ENCODE results near the gene PYGB.
A peak's percentile ranks its signal among the peaks of the same experiment; 100 is the strongest.
"Not testable (repeated sequence)": the region's sequence is repeated elsewhere in the genome, so short reads cannot be mapped to it uniquely, and the experiment has no call there.

The PYGB gene

DNA sequence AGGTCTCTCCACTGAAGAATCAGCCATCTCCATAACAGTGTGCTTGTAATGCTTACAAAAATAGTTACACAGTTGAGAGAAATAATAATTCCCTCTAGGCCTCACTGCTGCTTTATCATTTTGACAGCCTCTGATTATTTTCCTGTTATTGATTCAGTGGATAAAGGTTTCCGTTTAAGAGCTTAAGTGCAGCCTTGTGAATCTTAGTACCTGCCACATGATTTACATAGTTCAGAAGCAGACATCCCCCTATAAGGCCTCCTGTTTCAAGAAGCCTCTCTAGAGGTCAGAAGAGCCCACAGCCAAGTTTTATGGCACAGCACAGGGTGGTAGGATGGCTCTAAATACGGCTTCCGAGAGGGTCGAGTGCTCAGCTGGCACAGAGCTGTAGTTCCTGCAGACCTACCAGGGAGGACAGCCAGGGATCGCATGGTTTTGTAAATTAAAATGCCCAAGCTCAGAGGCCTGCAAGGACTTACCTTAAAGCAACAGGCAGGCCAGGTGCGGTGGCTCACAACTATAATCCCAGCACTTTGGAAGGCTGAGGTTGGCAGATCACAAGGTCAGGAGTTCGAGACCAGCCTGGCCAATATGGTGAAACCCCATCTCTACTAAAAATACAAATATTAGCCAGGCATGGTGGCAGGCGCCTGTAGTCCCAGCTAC lies 17.6 kb upstream of the PYGB start:
- DNase-seq: no peak

DNA sequence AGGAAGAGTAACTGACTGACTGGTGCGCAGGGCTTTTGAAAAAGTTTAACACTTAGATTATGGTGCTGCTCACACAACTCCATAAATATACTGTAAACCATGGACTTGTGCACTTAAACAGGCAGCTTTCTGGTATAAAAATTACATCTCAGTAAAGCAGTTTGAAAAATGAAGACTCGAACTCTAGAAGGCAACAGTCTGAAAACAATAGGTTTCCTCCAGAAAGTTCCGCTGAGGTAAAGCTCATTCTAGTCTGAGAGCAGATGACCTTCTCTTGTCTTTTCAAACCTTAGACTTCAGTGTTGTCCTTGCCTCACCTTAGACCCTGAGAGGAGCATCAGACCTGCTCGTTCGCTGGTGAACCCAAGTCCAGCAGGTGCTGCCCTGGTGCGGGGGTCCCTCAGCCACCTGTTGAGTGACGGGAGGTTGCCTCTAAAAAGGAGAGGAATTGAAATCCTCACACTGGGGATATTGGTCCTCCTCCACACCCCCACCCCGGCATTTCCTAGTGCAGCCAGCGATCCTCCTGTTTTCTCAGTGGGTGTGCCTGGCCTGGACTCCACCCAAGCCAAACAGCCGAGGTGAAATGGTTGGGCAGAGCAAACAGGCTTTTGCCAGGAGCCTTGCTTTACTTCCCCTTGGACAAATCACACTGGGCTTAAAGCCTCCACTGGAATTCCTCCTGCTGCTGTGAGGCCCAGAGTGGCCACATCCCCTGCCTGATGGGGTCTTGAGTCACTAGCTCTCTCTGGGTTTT lies 14.7 kb upstream of the PYGB start:
- no peak for DNase-seq

DNA sequence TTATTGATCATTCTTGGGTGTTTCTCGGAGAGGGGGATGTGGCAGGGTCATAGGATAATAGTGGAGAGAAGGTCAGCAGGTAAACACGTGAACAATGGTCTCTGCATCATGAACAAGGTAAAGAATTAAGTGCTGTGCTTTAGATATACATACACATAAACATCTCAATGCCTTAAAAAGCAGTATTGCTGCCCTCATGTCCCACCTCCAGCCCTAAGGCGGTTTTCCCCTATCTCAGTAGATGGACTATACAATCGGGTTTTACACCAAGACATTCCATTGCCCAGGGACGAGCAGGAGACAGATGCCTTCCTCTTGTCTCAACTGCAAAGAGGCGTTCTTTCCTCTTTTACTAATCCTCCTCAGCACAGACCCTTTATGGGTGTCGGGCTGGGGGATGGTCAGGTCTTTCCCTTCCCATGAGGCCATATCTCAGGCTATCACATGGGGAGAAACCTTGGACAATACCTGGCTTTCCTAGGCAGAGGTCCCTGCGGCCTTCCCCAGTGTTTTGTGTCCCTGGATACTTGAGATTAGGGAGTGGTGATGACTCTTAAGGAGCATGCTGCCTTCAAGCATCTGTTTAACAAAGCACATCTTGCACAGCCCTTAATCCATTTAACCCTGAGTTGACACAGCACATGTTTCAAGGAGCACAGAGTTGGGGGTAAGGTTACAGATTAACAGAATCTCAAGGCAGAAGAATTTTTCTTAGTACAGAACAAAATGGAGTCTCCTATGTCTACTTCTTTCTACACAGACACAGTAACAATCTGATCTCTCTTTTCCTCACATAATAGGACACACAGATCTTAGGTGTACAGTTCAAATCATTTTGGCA lies 13.7 kb upstream of the PYGB start:
- not testable (repeated sequence) for DNase-seq

DNA sequence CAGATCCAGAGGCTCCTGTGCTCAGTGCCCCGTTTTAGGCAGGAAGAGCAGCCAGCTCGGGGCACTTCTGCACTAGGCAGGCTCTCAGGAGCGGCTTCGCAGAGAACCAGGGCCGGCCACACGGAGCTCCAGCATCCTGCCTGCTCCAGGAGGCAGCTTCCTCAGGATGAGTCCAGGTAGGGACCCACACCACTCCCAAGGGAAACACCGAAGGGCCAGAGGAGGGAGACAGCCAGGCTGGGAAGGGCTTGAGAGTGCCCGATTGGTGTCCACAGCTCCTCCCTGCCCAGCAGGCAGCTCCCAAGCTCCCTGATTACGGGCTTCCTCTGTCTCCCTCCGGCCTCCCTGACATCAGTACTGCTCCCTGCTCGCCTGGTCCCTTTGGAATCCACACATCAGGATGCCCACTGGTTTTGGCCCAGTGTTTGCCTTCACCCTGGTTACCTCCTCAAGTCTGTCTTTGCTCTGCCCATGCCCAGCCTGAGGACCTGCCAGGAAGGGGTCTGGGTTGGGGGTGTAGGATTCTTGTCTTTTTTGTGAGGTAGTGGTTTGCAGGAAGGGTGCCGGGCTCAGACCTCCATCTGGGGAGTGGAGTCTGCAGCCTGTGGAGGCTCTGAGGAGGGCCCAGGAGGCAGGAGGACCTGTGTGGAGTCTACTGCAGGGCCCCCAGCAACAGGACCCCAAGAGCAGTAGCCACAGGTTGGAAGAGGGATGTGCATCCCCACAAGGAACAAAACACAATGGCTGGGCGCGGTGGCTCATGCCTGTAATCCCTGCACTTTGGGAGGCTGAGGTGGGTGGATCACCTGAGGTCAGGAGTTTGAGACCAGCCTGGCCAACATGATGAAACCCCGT lies 11.2 kb upstream of the PYGB start:
- DNase-seq: no peak

DNA sequence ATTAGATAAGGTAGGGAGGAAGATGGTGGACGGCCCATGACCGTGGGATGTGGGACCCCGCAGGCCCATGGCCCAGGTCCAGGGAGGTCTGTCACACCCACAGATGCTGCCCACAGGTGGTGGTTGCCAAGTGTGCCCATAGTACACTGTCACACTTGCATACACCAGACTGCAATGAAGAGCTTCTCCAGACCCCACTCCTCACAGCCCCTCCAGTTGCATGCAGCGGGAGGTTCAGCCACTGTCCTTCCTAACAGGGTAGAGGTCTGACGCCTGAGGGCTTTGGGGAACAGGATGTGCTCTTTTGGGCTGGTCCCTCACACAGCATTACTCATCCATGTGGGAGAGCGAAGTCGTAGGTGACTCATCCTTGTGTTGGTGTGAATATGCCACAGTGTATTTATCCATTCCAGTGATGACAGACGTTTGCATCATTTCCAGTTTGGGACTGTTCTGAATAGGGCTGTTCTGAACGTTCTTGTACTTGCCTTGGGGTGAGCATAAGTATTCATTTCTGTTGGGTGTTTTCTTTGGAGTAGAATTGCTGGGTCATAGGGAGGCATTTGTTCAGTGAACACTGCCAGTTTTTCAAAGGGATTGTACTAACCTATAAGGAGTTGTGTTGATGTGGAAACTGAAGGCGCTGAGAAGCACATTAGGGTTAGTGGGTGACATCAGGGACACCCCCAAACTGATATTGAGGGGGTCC lies 10.1 kb upstream of the PYGB start:
- peak; percentile 88 to 97 (median 91) for DNase-seq

DNA sequence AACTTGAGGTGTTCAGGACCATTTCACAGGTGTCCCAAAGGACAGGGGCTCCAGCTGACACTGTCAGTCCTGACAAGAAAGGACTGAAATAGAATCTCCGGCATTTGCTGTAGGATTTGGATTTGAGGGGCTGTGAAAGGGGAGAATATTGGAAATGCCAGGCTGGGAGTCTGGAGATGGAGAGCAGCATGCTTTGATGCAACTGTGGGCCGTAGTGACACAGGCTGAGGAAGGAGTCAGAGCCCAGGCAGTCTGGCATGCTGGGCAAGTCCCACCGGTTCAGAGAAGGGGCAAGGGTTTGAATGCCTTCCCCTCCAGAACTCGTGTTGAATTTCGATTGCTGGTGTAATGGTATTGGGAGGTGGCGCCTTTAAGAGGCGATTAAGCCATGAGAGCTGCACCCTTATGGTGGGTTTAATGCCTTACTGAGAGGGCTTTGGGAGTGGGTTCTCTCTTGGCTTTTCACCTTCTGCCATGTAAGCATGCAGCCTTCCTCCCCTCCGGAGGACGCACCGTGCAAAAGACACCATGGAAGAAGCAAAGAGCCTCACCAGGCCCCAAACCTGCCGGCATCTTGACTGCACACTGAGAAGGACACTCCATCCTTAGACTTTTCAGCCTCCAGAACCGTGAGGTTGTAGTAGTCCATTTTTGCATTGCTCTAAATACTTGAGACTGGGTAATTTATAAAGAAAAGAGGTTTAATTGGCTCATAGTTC lies 9.4 kb upstream of the PYGB start:
- no peak for DNase-seq

DNA sequence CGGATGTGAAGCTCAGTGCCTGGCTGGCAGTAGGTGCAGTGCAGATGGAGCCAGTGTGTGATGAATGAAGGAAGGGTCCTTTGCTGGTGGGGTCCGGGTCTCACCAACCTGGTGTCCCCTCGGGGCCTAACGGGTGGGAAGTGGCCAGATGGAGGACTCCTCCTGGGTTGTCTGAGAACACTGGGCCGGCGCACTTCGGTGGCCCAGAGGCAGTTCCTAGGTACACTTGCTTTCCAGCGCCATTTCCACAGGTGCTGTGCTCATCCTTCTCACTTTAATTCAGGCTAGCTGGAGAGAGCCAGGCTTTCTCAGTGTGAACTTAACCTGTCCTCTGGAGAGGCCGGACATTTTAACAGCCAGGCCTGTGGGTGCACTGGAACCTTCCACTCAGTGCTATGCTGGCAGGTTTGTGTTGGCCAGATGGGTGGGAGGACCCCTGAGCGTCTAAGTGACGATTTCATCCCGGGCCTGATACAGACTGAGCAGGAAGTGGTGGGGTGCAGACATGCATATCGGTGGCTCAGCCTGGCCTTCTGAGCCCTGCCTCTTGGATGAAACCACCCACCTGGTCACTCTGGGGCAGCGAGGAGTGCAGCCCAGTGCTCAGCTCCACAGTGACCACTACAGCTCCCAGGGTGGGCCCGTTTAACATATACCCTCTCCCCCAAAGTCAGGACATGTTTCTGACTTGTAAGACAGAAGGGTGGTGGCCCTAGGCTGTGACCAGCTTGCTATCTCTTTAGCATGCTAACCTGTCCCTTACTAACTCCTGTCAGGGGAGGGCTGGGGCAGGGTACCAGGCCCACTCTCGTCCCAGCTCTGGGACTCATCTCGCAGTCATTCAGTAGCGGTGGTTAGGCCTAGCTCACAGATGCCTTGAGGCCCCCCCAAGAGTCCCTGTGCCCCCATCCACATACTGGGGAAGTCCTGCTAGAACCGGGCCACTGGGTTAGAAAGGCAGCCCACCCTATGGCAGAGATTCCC lies 8.2 kb upstream of the PYGB start:
- DNase-seq: peak in 1 of 4 experiments; percentile 9

DNA sequence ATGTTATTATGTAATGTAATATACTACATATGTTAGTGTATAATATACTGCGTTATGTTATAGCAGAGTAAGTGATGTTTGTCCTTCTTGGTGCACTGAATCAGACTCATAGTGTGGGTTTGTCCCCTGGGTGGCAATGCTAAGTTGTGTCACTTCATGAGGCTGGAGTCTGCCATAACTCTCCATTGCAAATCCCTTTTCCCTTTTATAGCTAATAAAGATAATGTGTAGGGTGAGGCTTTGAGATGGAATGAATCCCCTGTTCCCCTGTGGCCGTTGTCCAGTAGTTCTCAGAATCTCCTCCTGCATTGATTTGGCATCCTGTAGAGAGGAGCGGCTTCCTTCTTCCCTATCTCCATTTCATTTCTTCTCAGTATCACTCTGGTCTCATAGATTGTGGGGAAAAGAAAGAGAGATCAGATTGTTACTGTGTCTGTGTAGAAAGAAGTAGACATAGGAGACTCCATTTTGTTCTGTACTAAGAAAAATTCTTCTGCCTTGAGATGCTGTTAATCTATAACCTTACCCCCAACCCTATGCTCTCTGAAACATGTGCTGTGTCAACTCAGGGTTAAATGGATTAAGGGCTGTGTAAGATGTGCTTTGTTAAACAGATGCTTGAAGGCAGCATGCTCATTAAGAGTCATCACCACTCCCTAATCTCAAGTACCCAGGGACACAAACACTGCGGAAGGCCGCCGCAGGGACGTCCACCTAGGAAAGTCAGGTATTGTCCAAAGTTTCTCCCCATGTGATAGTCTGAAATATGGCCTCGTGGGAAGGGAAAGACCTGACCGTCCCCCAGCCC lies 6.8 kb upstream of the PYGB start:
- not testable (repeated sequence) for DNase-seq

DNA sequence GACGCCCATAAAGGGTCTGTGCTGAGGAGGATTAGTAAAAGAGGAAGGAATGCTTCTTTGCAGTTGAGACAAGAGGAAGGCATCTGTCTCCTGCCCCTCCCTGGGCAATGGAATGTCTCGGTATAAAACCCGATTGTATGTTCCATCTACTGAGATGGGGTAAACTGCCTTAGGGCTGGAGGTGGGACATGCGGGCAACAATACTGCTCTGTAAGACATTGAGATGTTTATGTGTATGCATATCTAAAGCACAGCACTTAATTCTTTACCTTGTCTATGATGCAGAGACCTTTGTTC lies 6.3 kb upstream of the PYGB start:
- DNase-seq: not testable (repeated sequence)

DNA sequence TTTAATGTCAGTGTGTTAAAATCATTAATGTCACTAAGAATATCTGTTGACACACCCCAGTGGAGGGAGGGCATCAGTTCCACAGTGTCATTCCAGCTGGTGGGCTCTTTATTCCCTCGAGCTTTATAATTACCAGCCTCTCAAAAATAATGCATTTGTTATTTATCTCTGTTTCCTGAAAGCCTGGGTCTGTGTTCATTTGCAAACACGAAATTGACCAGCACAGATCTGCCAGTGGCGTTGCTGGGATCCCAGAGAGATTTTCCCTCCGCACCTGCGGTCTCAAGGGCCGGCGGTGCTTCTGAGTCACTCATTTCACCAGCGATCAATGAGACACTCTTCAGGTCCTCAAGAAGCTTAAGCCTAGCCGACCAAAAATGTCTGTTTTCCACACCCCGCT lies 5.7 kb upstream of the PYGB start:
- DNase-seq: no peak

DNA sequence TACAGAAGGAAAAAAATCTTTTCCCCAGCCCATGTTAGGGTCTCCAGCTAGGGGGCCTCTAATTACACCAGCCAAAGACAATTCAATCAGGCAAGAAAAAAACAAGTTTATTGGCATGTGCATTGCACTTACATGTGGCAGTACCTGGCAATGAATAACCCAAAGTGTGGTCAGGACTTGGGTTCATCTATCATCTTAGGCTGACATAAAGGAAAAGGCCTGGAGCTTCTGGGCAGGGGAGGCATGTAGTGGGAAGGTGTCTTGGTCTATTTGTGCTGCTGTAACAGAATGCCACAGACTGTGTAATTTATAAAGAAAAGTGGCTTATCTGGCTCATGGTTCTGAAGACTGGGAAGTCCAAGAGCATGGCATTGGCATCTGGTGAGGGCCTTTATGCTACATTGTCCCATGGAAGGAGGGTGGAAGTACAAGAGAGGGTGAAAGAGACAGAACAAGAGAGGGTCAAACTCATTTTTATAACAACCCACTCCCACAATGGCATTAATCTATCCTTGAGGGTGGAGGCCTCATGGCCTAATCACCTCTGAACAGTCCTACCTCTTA lies 4.4 kb upstream of the PYGB start:
- DNase-seq: no peak

DNA sequence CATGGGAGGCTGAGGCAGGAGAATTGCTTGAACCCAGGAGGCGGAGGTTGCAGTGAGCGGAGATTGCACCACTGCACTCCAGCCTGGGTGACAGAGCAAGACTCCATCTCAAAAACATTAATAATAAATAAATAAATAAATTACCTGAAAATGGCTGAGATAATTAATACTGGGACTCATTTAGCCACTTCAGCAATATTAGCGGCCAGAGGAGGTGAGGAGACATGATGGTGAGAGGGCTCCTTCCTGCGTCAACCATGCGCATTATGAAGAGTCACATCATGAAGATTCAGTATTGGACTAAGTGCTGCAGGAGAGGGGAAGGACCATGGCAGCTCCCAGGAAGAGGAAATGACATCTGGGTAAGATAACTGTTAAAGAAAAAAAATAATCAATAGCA lies 2.9 kb upstream of the PYGB start:
- DNase-seq: no peak

DNA sequence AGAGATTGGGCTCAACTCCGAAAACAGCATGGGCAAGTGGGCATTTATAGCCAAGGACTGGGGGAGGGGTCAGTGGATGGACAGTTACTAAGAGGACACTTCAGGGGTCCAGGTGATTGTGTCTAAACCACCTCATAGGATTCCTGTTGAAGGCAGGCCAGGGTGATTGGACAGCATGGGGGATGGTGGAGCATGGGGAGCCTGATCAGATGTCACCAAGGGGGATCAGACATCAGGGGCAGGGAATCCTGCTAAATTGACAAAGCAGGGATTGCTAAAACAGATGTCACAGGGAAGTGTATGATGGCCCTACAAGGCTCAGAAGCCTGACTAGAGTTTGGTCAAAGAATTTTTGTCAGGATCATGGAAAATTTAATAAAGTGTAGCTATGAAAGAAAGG lies 2.4 kb upstream of the PYGB start:
- no peak for DNase-seq

DNA sequence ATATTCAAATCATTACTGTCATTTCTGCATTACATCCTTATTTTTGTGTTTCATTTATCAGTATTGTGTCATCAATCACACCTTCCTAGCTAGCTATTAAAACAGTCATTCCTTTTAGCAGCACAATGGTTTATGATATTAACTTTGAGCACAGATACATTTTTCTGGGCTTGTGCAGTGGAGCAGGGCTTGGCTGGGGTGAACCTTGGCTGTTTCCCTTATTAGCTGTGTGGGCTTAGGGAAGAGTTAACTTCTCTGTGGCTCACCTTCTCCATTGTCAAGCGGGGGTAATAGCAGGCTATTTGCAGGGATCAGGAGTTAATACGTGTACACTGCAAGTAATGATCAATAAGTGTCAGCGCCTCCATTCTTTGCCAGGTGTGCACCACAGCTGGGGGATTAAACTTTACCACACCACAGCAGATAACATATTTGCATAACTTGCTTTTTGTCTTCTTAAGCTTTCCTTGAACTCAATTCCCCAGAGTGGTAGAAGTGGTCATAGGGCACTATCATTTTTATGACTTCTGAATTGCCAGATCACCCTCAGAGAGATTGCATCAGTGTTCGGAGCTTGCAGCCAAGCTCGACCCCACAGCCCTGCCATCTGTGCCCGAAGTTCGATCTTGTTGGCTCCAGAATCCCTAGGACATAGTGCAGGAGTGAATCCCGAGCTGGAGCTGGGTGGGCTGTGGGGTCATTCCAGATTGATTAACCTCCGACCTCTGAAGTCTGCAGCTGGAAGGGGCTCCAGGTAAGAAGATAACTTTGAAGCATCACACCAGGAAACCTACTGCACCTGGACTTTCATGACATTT lies 1.5 kb upstream of the PYGB start:
- no peak for DNase-seq

DNA sequence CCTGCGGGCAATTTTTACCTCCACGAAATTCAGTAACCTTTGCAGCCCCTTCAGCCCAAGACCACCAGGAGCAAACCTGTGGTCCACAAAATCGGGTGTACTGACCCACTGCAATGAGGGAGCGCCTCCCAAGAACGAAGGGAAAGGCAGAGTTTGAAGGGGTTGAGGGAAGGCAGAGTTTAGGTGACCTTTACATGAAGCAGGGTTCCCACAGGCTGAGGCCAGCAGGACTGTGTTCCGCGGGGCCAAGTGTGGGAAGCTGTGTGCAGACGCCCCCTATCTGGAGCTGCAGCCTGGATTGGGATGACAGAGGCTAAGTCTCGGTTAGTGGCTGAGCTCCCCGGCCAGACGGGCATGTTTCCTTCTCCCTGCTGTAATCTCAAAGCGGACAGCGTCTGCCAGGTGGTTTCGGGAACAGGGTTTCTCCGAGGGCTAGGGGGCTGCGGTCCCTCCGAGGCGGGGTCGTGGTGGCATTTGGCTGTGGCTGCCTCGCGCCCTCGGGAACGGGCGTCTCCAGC lies 826 bp upstream of the PYGB start:
- peak; percentile 54 to 72 (median 64) for DNase-seq

DNA sequence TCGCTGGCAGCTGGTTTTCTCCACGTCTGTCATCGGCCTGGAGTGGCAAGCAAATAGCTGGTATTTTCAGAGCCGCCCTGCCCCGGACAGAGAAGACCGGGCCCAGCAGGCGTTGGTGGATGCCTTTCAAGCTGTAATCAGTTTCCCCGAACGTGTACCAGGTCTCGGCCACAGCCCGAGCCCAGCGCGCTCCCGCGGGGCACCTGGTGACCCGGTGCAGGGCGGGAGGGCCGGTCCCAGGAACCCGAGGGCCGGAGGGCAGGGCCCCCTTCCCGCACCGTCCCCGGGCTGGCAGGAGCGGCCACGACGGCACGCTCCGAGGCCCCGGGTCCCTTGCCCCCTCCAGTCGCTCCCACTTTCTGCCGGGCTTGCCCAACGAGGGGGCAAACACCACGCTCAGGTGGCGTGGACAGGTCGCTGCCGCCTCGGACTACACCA lies 348 bp upstream of the PYGB start:
- DNase-seq: peak in 1 of 4 experiments; percentile 41

DNA sequence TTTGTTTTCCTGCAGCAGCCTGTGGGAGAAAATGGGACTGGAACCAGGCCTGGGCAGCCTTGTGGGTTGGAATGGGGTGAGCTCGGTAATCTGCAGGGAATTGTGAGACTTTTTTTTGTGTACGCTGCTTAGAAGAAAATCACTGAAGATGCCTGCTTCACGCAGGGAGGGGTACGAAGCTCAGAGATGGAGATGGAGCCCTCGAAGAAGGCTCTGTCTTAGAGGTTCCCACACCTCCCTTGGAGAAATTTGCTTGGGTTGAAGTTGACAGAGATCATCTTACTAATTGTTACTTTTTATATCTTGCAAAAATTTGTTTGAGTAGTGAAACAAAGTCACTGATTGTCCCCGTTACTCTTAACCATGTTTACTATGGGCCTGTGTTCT lies 894 bp downstream of the PYGB start:
- no peak for DNase-seq

All from suppressor macrophage (primary cell).